HTR-8/SVneo (cell line): ENCODE data around the gene NPNT.

Experiments
- DNase-seq: peaks from one replicate; pipeline ENCODE4 v3.0.0; 2011; ENCODE audit warnings: low spot score, mixed read lengths; ENCODE audit not compliant: insufficient read length
- FAIRE-seq: peaks from 2 replicates; lab custom pipeline; 2011; peaks lifted over from hg19 to GRCh38; lab: Jason Lieb, UNC

NPNT gene

GRCh38 chr4:105912633-105913032, 17.4 kb downstream of the NPNT start:
- no peak for DNase-seq
- no peak for FAIRE-seq

GRCh38 chr4:105917171-105917685, 22.0 kb downstream of the NPNT start:
- FAIRE-seq (no peak), DNase-seq (no peak)

- FAIRE-seq, result no peak
These were observed 26.0 kb downstream of the NPNT start for GRCh38 chr4:105921301-105921700.

GRCh38 chr4:105923497-105924238, 28.4 kb downstream of the NPNT start:
- no peak for FAIRE-seq
- DNase-seq, result no peak

More at GRCh38 chr4:105921301-105921700, 26.0 kb downstream of the NPNT start:
- DNase-seq, result no peak

- FAIRE-seq (no peak), DNase-seq (no peak)
These were observed 29.1 kb downstream of the NPNT start for GRCh38 chr4:105924341-105924740.

- no peak for DNase-seq
- no peak for FAIRE-seq
These were observed 35.4 kb downstream of the NPNT start for GRCh38 chr4:105930698-105931097.

GRCh38 chr4:105933083-105933482, 37.8 kb downstream of the NPNT start:
- FAIRE-seq (no peak), DNase-seq (no peak)

GRCh38 chr4:105934386-105934785, 39.1 kb downstream of the NPNT start:
- no peak for DNase-seq
- no peak for FAIRE-seq

- no peak for FAIRE-seq
- DNase-seq, result no peak
These were observed 41.6 kb downstream of the NPNT start for GRCh38 chr4:105936901-105937300.

- DNase-seq (no peak), FAIRE-seq (no peak)
These were observed 42.5 kb downstream of the NPNT start for GRCh38 chr4:105937759-105938158.

- FAIRE-seq, result no peak
- no peak for DNase-seq
These were observed 48.0 kb downstream of the NPNT start for GRCh38 chr4:105943234-105943633.

GRCh38 chr4:105944540-105944939, 49.3 kb downstream of the NPNT start:
- no peak for DNase-seq
- FAIRE-seq, result no peak

- DNase-seq (no peak), FAIRE-seq (no peak)
These were observed 51.5 kb downstream of the NPNT start for GRCh38 chr4:105946771-105947170.

- no peak for FAIRE-seq
- DNase-seq, result no peak
These were observed 55.4 kb downstream of the NPNT start for GRCh38 chr4:105950701-105951100.

- FAIRE-seq, result no peak
- DNase-seq, result no peak
These were observed 55.9 kb downstream of the NPNT start for GRCh38 chr4:105951198-105951597.

GRCh38 chr4:105952591-105952990, 57.3 kb downstream of the NPNT start:
- DNase-seq, result no peak

GRCh38 chr4:105956569-105956968, 61.3 kb downstream of the NPNT start:
- FAIRE-seq (no peak), DNase-seq (no peak)

More at GRCh38 chr4:105952591-105952990, 57.3 kb downstream of the NPNT start:
- FAIRE-seq, result no peak

GRCh38 chr4:105957680-105958079, 62.4 kb downstream of the NPNT start:
- FAIRE-seq (no peak), DNase-seq (no peak)

- FAIRE-seq, result no peak
- no peak for DNase-seq
These were observed 68.5 kb downstream of the NPNT start for GRCh38 chr4:105963461-105964400.

GRCh38 chr4:105965183-105965800, 70.0 kb downstream of the NPNT start:
- no peak for FAIRE-seq

More at GRCh38 chr4:105965183-105965800, 70.0 kb downstream of the NPNT start:
- no peak for DNase-seq
